Adrenal gland (tissue), 12 donors: Measurements from ENCODE around the gene GGTLC2. TPM values are rescaled to one million over a fixed set of nuclear protein-coding genes. Genes with fewer than 3 reads are reported as not detected.

Experiments
- DNase-seq, 7 donors: peaks; one replicate each; pipeline ENCODE4 v3.0.0-alpha.2; 2019 to 2020
- H3K27ac ChIP-seq, 5 donors: fragments of 200-600 bp; sonication (generic) in 4 of 5; 1 replicate in 3 of 5; 2 replicates in 2 of 5; pipeline versions ENCODE4 v1.5.1 to v1.8.0; 2016 to 2020; ENCODE audit warnings: mild to moderate bottlenecking in 1 of 5
- H3K27me3 ChIP-seq: fragments of 200-600 bp; 2 replicates; pipeline ENCODE4 v1.8.0; 2021
- H3K36me3 ChIP-seq, 2 donors: fragments of 200-600 bp; replicated peaks in 1 of 2; 1 replicate in 1 of 2; 2 replicates in 1 of 2; pipeline versions ENCODE4 v1.5.1 to v1.8.0; 2018 to 2022
- H3K4me1 ChIP-seq, 2 donors: fragments of 200-600 bp; replicated peaks in 1 of 2; 1 replicate in 1 of 2; 2 replicates in 1 of 2; pipeline versions ENCODE4 v1.5.1 to v1.8.0; 2018 to 2021
- H3K4me3 ChIP-seq, 4 donors: fragments of 200-600 bp; sonication (generic) in 3 of 4; one replicate each; pipeline ENCODE4 v1.5.1; 2016 to 2018
- H3K9me3 ChIP-seq, 3 donors: fragments of 200-600 bp; sonication (generic) in 1 of 3; replicated peaks in 1 of 3; 1 replicate in 2 of 3; 2 replicates in 1 of 3; pipeline versions ENCODE4 v1.5.1 to v1.8.0; 2016 to 2021
- CTCF ChIP-seq, 6 experiments: fragments of 450-650 bp in 4 of 6; fragments of 200-600 bp in 2 of 6; sonication (generic) in 1 of 6; IDR thresholded peaks; 1 replicate in 5 of 6; 2 replicates in 1 of 6; pipeline versions ENCODE4 v1.5.1 to v1.8.0; 2016 to 2021; ENCODE audit warnings: antibody characterized with exemption in 6 of 6, mild to moderate bottlenecking in 2 of 6, moderate library complexity in 1 of 6
- POLR2A ChIP-seq, 2 donors: fragments of 450-650 bp; IDR thresholded peaks; one replicate each; pipeline ENCODE4 v1.6.1; 2017; ENCODE audit warnings: antibody characterized with exemption in 2 of 2, mild to moderate bottlenecking in 2 of 2, moderate library complexity in 1 of 2
- WGBS, 4 donors: extraction: QIAGEN DNeasy Blood & Tissue Kit in 2 of 4; methylation state at CpG; one replicate each; pipeline versions ENCODE4 v1.1.5 to v1.1.7; 2013 to 2017; 5-methylcytosine and 5-hydroxymethylcytosine counted together
- intact Hi-C, 2 donors: fragments of 100-400 bp; cut with DNase I; formaldehyde crosslinking; loops; one replicate each; pipeline versions ENCODE4 v1.14.1 to v1.15.0; 2022 to 2023
- polyA plus RNA-seq, 3 donors: library from polyadenylated mRNA; stranded (reverse); fragments of 200-250 nt in 2 of 3; fragments of 350-450 nt in 1 of 3; fragmentation: Illumina TruSeq in 1 of 3; extraction: RNeasy Lipid Tissue Mini Kit (QIAGEN cat#74804) in 1 of 3; gene quantifications; one replicate each; pipeline ENCODE4 v1.2.3, GENCODE V29; 2013 to 2014
- total RNA-seq, 9 donors: library from RNA; depleted of rRNA in 4 of 9; stranded (reverse); fragments of >200 nt in 4 of 9; fragments of 120-200 nt in 1 of 9; fragmentation: NEBNext Ultra II Directional in 1 of 9; extraction: Animal tissue kit (Norgen Biotek cat#: 25700) in 1 of 9; gene quantifications; one replicate each; pipeline versions ENCODE4 v1.1.0 to v1.2.4, GENCODE V29; 2013 to 2023
- donor health status: healthy with polysubstance abuse.
- donor health status: Bipolar disorder and iron deficiency.
- donor health status: DM: yes; HTN: yes; CAD: no.
- donor health status: DM: no; HTN: no; CAD: no.
- donor health status: DM: no; HTN: no; CAD: no.
- donor health status: DM: yes; HTN: yes; CAD: no.

The GGTLC2 gene
- total and polyA plus RNA-seq, 12 donors, result not detected

- no peak for DNase-seq
- no peaks in the 10 kb centered on the region for H3K27me3 ChIP-seq
- no peaks in the 10 kb centered on the region for H3K9me3 ChIP-seq
- WGBS, 4 donors, result 64 to 87% (median 76%) methylated on average over 5 to 11 of the region's 11 CpGs
- no peak for TF ChIP-seq CTCF (IDR thresholded peaks at IDR 0.05)
- TF ChIP-seq POLR2A (IDR thresholded peaks at IDR 0.05), result no peak
- intact Hi-C loops, result no loop called here
- no peaks in the 10 kb centered on the region for H3K36me3 ChIP-seq
- H3K4me3 ChIP-seq, result no peak overlapping the region
- H3K4me1 ChIP-seq, result no peaks in the 10 kb centered on the region
- H3K27ac ChIP-seq, result no peak overlapping the region
Measured at GRCh38 chr22:22667966-22668880, 23.8 kb downstream of the GGTLC2 start.

- Histone ChIP-seq H3K4me3 (no peak overlapping the region), H3K4me1 (no peaks in the 10 kb centered on the region), H3K27me3 (no peaks in the 10 kb centered on the region), H3K36me3 (no peaks in the 10 kb centered on the region), H3K9me3 (no peaks in the 10 kb centered on the region), H3K27ac (no peak overlapping the region)
- TF ChIP-seq POLR2A (IDR thresholded peaks at IDR 0.05) (no peak), CTCF (IDR thresholded peaks at IDR 0.05) (no peak)
- WGBS, 4 donors, result 88 to 100% (median 95%) methylated on average over 2 of the region's 2 CpGs
- intact Hi-C loops, result no loop called here
- DNase-seq, result peak in 1 of 7 donors; percentile 25
Measured at GRCh38 chr22:22669093-22669492, 24.7 kb downstream of the GGTLC2 start.

GRCh38 chr22:22670076-22670795 lies 25.8 kb downstream of the GGTLC2 start:
- TF ChIP-seq CTCF (IDR thresholded peaks at IDR 0.05) (no peak), POLR2A (IDR thresholded peaks at IDR 0.05) (no peak)
- whole genome bisulfite sequencing, 4 donors, result 66 to 82% (median 70%) methylated on average over 4 of the region's 4 CpGs

GRCh38 chr22:22671506-22671905 lies 27.1 kb downstream of the GGTLC2 start:
- no peaks in the 10 kb centered on the region for H3K9me3 ChIP-seq
- peaks cover 5% of the 10 kb centered on the region for H3K27me3 ChIP-seq
- H3K36me3 ChIP-seq, result no peaks in the 10 kb centered on the region
- intact Hi-C loops, result no loop called here
- 89 to 94% (median 93%) methylated on average over 1 of the region's 1 CpG for WGBS, 4 donors
- no peak for DNase-seq
- no peak overlapping the region for H3K27ac ChIP-seq
- H3K4me3 ChIP-seq, result no peak overlapping the region
- no peak for TF ChIP-seq CTCF (IDR thresholded peaks at IDR 0.05)
- TF ChIP-seq POLR2A (IDR thresholded peaks at IDR 0.05), result no peak
- no peaks in the 10 kb centered on the region for H3K4me1 ChIP-seq

More at GRCh38 chr22:22670076-22670795, 25.8 kb downstream of the GGTLC2 start:
- no peak overlapping the region for H3K4me3 ChIP-seq
- H3K27ac ChIP-seq, result no peak overlapping the region
- no peaks in the 10 kb centered on the region for H3K27me3 ChIP-seq
- H3K9me3 ChIP-seq, result no peaks in the 10 kb centered on the region
- no peaks in the 10 kb centered on the region for H3K36me3 ChIP-seq
- H3K4me1 ChIP-seq, result no peaks in the 10 kb centered on the region
- no peak for DNase-seq
- intact Hi-C loops, result no loop called here
